ENCODE measurements around the gene STYK1. TPM values are rescaled to one million over a fixed set of nuclear protein-coding genes. Genes with fewer than 3 reads are reported as not detected.

Gene STYK1
- total RNA-seq, 4 donors from 2014 or later: 3.4 to 11.7 (median 8.2) TPM

GRCh38 chr12:10571141-10571540 is 102.7 kb downstream of the STYK1 start:
- Histone ChIP-seq H3K4me3 (no peak overlapping the region), H3K4me1 (no peaks in the 10 kb centered on the region), H3K27ac (no peak overlapping the region), H3K36me3 (no peaks in the 10 kb centered on the region), H3K9me3 (no peaks in the 10 kb centered on the region), H3K27me3 (no peaks in the 10 kb centered on the region)
- WGBS, 2 donors: 82 to 90% methylated on average over 11 of the region's 11 CpGs
- intact Hi-C loops (cut with DNase I): no loop called here
- DNase-seq: no peak
- TF ChIP-seq CTCF (IDR thresholded peaks at IDR 0.05): no peak
- no peak for TF ChIP-seq POLR2A (IDR thresholded peaks at IDR 0.05)

Other genes starting within 250 kb of the STYK1 start
- 1 to 10 TPM in 1 of 4 donors, under 1 TPM in 2, not detected in 1; 0.35 to 6.3 (median 0.83) TPM for gene KLRC2, start 238.0 kb downstream of the STYK1 start, total RNA-seq
- gene KLRC1, start 220.7 kb downstream of the STYK1 start, total RNA-seq: 1 to 10 TPM in 2 of 4 donors, not detected in 2; 1.2 to 4.8 TPM
- gene EIF2S3B, start 168.2 kb downstream of the STYK1 start, total RNA-seq: under 1 TPM; 0.18 to 0.50 (median 0.30) TPM
- gene MAGOHB, start 60.4 kb downstream of the STYK1 start, total RNA-seq: 10 to 100 TPM in 2 of 4 donors, 1 to 10 TPM in 2; 5.4 to 25.1 (median 9.8) TPM
- gene YBX3, start 49.3 kb upstream of the STYK1 start, total RNA-seq: 100 to 1,000 TPM; 318 to 484 (median 370) TPM
- gene TAS2R7, start 128.6 kb upstream of the STYK1 start, total RNA-seq: under 1 TPM in 1 of 4 donors, not detected in 3; 0.40 TPM
- not detected for gene TAS2R8, start 133.2 kb upstream of the STYK1 start, total RNA-seq
- under 1 TPM in 1 of 4 donors, not detected in 3; 0.66 TPM for gene TAS2R9, start 136.1 kb upstream of the STYK1 start, total RNA-seq
- gene TAS2R10, start 152.3 kb upstream of the STYK1 start, total RNA-seq: under 1 TPM in 2 of 4 donors, not detected in 2; 0.26 to 0.38 TPM
- gene PRR4, start 175.4 kb upstream of the STYK1 start, total RNA-seq: 100 to 1,000 TPM in 1 of 4 donors, 1 to 10 TPM in 1, under 1 TPM in 1, not detected in 1; 0.76 to 159 (median 1.4) TPM
- gene PRH1, start 210.2 kb upstream of the STYK1 start, total RNA-seq: 10 to 100 TPM in 3 of 4 donors, 1 to 10 TPM in 1; 5.3 to 38.5 (median 11.6) TPM
- 1 to 10 TPM in 1 of 4 donors, under 1 TPM in 1, not detected in 2; 0.88 to 2.3 TPM for gene TAS2R13, start 235.5 kb upstream of the STYK1 start, total RNA-seq